K562 (cell line): ENCODE measurements around the gene SLC12A9. TPM values are rescaled to one million over a fixed set of nuclear protein-coding genes. Genes with fewer than 3 reads are reported as not detected.
A peak's percentile ranks its signal among the peaks of the same experiment; 100 is the strongest.

Source experiments
- ETS1 ChIP-seq: conservative IDR thresholded peaks from 2 replicates; pipeline ENCODE4 v1.6.1; 2011; ENCODE audit warnings: low read depth, mild to moderate bottlenecking, low read length; ENCODE audit not compliant: control insufficient read depth
- HDAC1 ChIP-seq, 2 experiments: fragments of 450-650 bp; IDR thresholded peaks; 2 replicates each; pipeline ENCODE4 v1.6.1; 2016 to 2017; ENCODE audit warnings: inconsistent platforms in 1 of 2, mild to moderate bottlenecking in 1 of 2, moderate library complexity in 1 of 2
- MXI1 ChIP-seq: IDR thresholded peaks from 2 replicates; pipeline ENCODE4 v1.6.1; 2011; ENCODE audit warnings: low read depth, mild to moderate bottlenecking, improper control_type of control experiment, low read length
- NRF1 ChIP-seq, 2 experiments: fragments of 450-650 bp; IDR thresholded peaks in 1 of 2; conservative IDR thresholded peaks in 1 of 2; 2 replicates each; pipeline ENCODE4 v1.6.1; 2014; ENCODE audit warnings: mild to moderate bottlenecking in 2 of 2
- PKNOX1 ChIP-seq: fragments of 450-650 bp; IDR thresholded peaks from 2 replicates; pipeline ENCODE4 v1.6.1; 2016
- POLR2AphosphoS2 ChIP-seq: IDR thresholded peaks from 2 replicates; pipeline ENCODE4 v1.6.1; 2012; ENCODE audit warnings: low read length, improper control_type of control experiment
- TGIF2 ChIP-seq: sonication (generic); formaldehyde crosslinking; IDR thresholded peaks from 2 replicates; pipeline ENCODE4 v1.8.1; 2022; ENCODE audit warnings: mild to moderate bottlenecking, missing genetic modification reagents, moderate library complexity
- polyA plus RNA-seq, 8 experiments: library from polyadenylated mRNA; depleted of rRNA in 4 of 8; stranded (reverse) in 5 of 8; unstranded in 3 of 8; fragments of >200 nt; fragmentation: Nextera tagmentation in 2 of 8; fragmentation: Illumina TruSeq in 1 of 8; extraction: Ambion mirVana in 2 of 8; extraction: Trizol in 1 of 8; gene quantifications; 2 replicates each; pipeline versions ENCODE4 v1.2.1 to v1.2.3, GENCODE V29; 2011 to 2014; ENCODE audit warnings: inconsistent platforms in 1 of 8, missing spikeins in 1 of 8
- total RNA-seq, 7 experiments: library from RNA; depleted of rRNA in 6 of 7; stranded (reverse); fragments of >200 nt in 6 of 7; fragmentation: Illumina TruSeq in 2 of 7; extraction: Trizol in 2 of 7; gene quantifications; 2 replicates each; pipeline versions ENCODE4 v1.2.1 to v1.2.3, GENCODE V29; 2011 to 2021; ENCODE audit warnings: low replicate concordance in 1 of 7
- TF ChIP-seq, protein P1 (sequence below), 2 experiments: fragments of 450-650 bp; conservative IDR thresholded peaks; 2 replicates each; pipeline ENCODE4 v1.6.1; 2017; ENCODE audit warnings: mild to moderate bottlenecking in 2 of 2, moderate library complexity in 2 of 2

The SLC12A9 gene
- total and polyA plus RNA-seq, 9 of the 15 experiments (the other 6 are each of a cell fraction or from before 2014, with no cell fraction given) = 0.06 to 20.2 (median 10.7) TPM

- TF ChIP-seq PKNOX1 = peak; percentile 68
- peak; percentile 65; the same call in 1 of the 2 replicates for TF ChIP-seq ETS1
- peak; percentile 95 for TF ChIP-seq TGIF2 (CRISPR knock-in tag)
- TF ChIP-seq, protein P1, sequence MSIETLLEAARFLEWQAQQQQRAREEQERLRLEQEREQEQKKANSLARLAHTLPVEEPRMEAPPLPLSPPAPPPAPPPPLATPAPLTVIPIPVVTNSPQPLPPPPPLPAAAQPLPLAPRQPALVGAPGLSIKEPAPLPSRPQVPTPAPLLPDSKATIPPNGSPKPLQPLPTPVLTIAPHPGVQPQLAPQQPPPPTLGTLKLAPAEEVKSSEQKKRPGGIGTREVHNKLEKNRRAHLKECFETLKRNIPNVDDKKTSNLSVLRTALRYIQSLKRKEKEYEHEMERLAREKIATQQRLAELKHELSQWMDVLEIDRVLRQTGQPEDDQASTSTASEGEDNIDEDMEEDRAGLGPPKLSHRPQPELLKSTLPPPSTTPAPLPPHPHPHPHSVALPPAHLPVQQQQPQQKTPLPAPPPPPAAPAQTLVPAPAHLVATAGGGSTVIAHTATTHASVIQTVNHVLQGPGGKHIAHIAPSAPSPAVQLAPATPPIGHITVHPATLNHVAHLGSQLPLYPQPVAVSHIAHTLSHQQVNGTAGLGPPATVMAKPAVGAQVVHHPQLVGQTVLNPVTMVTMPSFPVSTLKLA (conservative IDR thresholded peaks at IDR 0.05) = peak; percentile 65 to 84
- TF ChIP-seq NRF1 (conservative IDR thresholded peaks at IDR 0.05 in 1 of 2, IDR thresholded peaks at IDR 0.05 in 1 of 2) = peak; percentile 36 to 59; a peak in 3 of 4 replicates
- TF ChIP-seq MXI1 = peak; percentile 89
- TF ChIP-seq HDAC1 (IDR thresholded peaks at IDR 0.05) = peak in 1 of 2 experiments; percentile 92; a peak in 2 of 4 replicates
- no peak for TF ChIP-seq POLR2AphosphoS2
Measured at GRCh38 chr7:100825215-100825671, 27.3 kb upstream of the SLC12A9 start (continued).
